Smooth muscle cell (in vitro differentiated cells): ENCODE data around the gene GAK. TPM values are rescaled to one million over a fixed set of nuclear protein-coding genes. Genes with fewer than 3 reads are reported as not detected.
A peak's percentile ranks its signal among the peaks of the same experiment; 100 is the strongest.

Experiments used
- DNase-seq: peaks from one replicate; lab custom pipeline; 2025; ENCODE audit not compliant: unreplicated experiment; lab: John Stamatoyannopoulos, UW
- H2AFZ ChIP-seq: fragments of 200-600 bp; sonication (generic); 2 replicates; pipeline ENCODE4 v1.6.0; 2016; ENCODE audit warnings: antibody characterized with exemption, low read depth, mild to moderate bottlenecking
- H3F3A ChIP-seq: fragments of 200-600 bp; sonication (generic); 2 replicates; pipeline ENCODE4 v1.6.0; 2017; ENCODE audit warnings: antibody characterized with exemption, low read depth
- H3K27ac ChIP-seq: fragments of 200-600 bp; sonication (generic); 2 replicates; pipeline ENCODE4 v1.5.1; 2016; ENCODE audit warnings: low read depth, mild to moderate bottlenecking
- H3K27me3 ChIP-seq: fragments of 200-600 bp; sonication (generic); 2 replicates; pipeline ENCODE4 v1.6.1; 2016; ENCODE audit warnings: low read depth, mild to moderate bottlenecking
- H3K36me3 ChIP-seq: fragments of 200-600 bp; sonication (generic); 2 replicates; pipeline ENCODE4 v1.5.1; 2016; ENCODE audit warnings: low read depth
- H3K4me1 ChIP-seq: fragments of 200-600 bp; sonication (generic); 2 replicates; pipeline ENCODE4 v1.5.1; 2016; ENCODE audit warnings: low read depth
- H3K4me2 ChIP-seq: fragments of 200-600 bp; sonication (generic); 2 replicates; pipeline ENCODE4 v1.6.0; 2016; ENCODE audit warnings: mild to moderate bottlenecking
- H3K4me3 ChIP-seq: fragments of 200-600 bp; sonication (generic); 2 replicates; pipeline ENCODE4 v1.5.1; 2016; ENCODE audit warnings: mild to moderate bottlenecking
- H3K79me2 ChIP-seq: fragments of 200-600 bp; sonication (generic); 2 replicates; pipeline ENCODE4 v1.6.0; 2016; ENCODE audit warnings: low read depth, mild to moderate bottlenecking
- H3K9ac ChIP-seq: fragments of 200-600 bp; sonication (generic); 2 replicates; pipeline ENCODE4 v1.6.0; 2016; ENCODE audit warnings: low read depth
- H3K9me3 ChIP-seq: fragments of 200-600 bp; sonication (generic); replicated peaks from 2 replicates; pipeline ENCODE4 v1.5.1; 2016; ENCODE audit warnings: low read depth
- H4K20me1 ChIP-seq: fragments of 200-600 bp; sonication (generic); 2 replicates; pipeline ENCODE4 v1.6.0; 2016; ENCODE audit warnings: low read depth
- CTCF ChIP-seq: fragments of 200-600 bp; sonication (generic); IDR thresholded peaks from 2 replicates; pipeline ENCODE4 v1.5.1; 2017; ENCODE audit warnings: borderline replicate concordance, mild to moderate bottlenecking, antibody characterized with exemption; ENCODE audit not compliant: insufficient read depth, poor library complexity, severe bottlenecking
- WGBS: methylation state at CpG from one replicate; pipeline ENCODE4 v1.1.7; 2016; ENCODE audit warnings: low lambda C conversion rate; 5-methylcytosine and 5-hydroxymethylcytosine counted together
- polyA plus RNA-seq: library from polyadenylated mRNA; unstranded; fragments of >200 nt; fragmentation: Nextera tagmentation; extraction: Ambion mirVana; gene quantifications from 2 replicates; pipeline ENCODE4 v1.2.1, GENCODE V29; 2016
- total RNA-seq: library from RNA; depleted of rRNA; stranded (reverse); fragments of >200 nt; gene quantifications from 2 replicates; pipeline ENCODE4 v1.2.3, GENCODE V29; 2014

GAK gene
- total and polyA plus RNA-seq, 2 experiments from 2014 or later = 56.2 to 85.4 TPM

DNA sequence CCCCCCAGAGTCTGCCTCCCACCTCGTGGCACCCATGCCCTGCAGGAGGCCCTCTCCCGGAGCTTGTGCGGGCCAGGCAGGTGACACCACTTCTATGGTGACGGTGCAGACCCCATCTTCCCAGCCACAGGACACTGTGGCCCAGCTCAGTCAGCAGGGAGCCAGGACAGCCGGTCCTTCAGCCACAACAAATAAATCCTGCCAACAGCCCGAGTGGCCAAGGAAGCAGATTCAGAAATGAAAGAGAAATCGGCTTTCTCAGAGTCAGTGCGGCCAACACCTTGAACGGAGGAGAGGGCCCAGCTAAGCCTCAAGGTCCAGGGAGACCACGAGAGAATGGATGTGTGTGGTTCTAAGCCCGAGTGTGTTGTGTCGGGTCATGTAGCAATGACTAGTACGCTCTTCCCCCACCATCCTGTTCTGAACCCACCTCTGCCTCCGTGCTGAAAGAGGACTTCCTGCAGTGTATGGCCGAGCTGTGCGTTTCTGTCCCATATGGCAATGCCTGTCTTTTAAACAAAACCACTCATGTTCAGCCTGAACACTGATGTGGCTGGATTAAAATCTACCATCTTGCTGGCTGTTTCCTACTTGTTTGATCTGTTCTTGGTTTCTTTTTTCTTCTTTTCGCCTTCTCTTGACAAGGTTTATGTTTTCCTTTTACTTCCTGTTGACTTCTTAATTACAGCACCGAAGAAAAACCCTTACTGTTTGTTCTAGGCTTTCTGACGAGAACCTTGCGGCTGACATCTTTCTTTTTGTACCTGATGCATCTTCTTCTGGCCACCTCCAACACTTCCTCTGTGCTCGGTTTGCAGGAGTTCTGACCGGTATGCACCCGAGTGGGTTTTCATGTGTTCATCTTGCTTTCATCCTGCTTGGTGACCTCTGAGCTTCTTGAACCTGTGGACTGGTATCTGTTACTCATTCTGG is 53.1 kb downstream of the GAK start:
- Histone ChIP-seq H3K27me3 (no peaks in the 10 kb centered on the region), H3K36me3 (no peaks in the 10 kb centered on the region), H2AFZ (no peak overlapping the region), H3K79me2 (no peaks in the 10 kb centered on the region), H3K27ac (no peak overlapping the region), H3F3A (no peaks in the 10 kb centered on the region), H3K4me2 (no peak overlapping the region), H4K20me1 (no peaks in the 10 kb centered on the region), H3K9ac (no peak overlapping the region), H3K4me1 (no peaks in the 10 kb centered on the region), H3K4me3 (no peak overlapping the region), H3K9me3 (no peaks in the 10 kb centered on the region)
- WGBS = 96% methylated on average over 23 of the region's 23 CpGs
- DNase-seq = no peak
- TF ChIP-seq CTCF = no peak

DNA sequence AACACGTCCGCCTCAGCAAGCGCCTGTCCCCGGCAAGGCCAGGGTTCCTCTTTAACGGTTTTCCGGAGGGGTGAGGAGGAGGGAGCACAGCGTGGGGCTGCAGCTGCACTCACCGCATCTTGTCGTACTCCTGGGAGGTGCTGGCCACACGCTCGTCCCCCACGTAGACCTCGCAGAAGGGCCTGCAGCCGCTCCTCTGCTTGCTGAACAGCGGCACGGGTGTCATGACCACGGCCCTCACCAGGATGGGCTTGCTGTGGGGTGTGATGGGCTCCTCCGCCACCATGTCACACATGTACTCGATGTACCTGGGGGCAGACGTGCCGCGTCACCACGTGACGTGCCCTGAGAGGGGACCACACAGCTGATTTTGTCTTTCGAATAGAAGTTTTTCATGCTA is 54.6 kb downstream of the GAK start:
- no peak overlapping the region for H2AFZ ChIP-seq
- no peaks in the 10 kb centered on the region for H3K4me1 ChIP-seq
- H3K4me2 ChIP-seq = no peak overlapping the region
- no peaks in the 10 kb centered on the region for H3K9me3 ChIP-seq
- no peaks in the 10 kb centered on the region for H3K27me3 ChIP-seq
- no peak overlapping the region for H3K9ac ChIP-seq
- H4K20me1 ChIP-seq = no peaks in the 10 kb centered on the region
- no peaks in the 10 kb centered on the region for H3K36me3 ChIP-seq
- H3K79me2 ChIP-seq = no peaks in the 10 kb centered on the region
- H3F3A ChIP-seq = no peaks in the 10 kb centered on the region
- no peak overlapping the region for H3K4me3 ChIP-seq
- no peak overlapping the region for H3K27ac ChIP-seq
- no peak for DNase-seq
- no peak for TF ChIP-seq CTCF
- 95% methylated on average over 25 of the region's 25 CpGs for WGBS

- H3K4me1 ChIP-seq = no peaks in the 10 kb centered on the region
- H3K4me2 ChIP-seq = no peak overlapping the region
These were observed 55.3 kb downstream of the GAK start for GRCh38 chr4:876780-877179.

More at GRCh38 chr4:876780-877179, 55.3 kb downstream of the GAK start:
- Histone ChIP-seq H3K27me3 (no peaks in the 10 kb centered on the region), H3F3A (no peaks in the 10 kb centered on the region), H3K9ac (no peak overlapping the region), H3K79me2 (no peaks in the 10 kb centered on the region), H3K36me3 (no peaks in the 10 kb centered on the region), H3K4me3 (no peak overlapping the region), H3K9me3 (no peaks in the 10 kb centered on the region), H3K27ac (no peak overlapping the region), H2AFZ (no peak overlapping the region), H4K20me1 (no peaks in the 10 kb centered on the region)
- peak; percentile 22 for TF ChIP-seq CTCF
- WGBS = 92% methylated on average over 24 of the region's 24 CpGs
- DNase-seq = no peak
